Measurements from ENCODE around the gene SKOR1.

- no peak for TF ChIP-seq YY1 (IDR thresholded peaks at IDR 0.05; ENCODE audit: insufficient read depth, insufficient read length)
- no peak for TF ChIP-seq ZNF274 (IDR thresholded peaks at IDR 0.05; ENCODE audit: low read depth, low read length)
Measured at GRCh38 chr15:67796196-67797127, 28.8 kb upstream of the SKOR1 start.
